A549 (cell line): Measurements from ENCODE around the gene PRR5. TPM values are rescaled to one million over a fixed set of nuclear protein-coding genes. Genes with fewer than 3 reads are reported as not detected.

ENCODE experiments used
- ATAC-seq, 2 experiments: fragments of 200-7000 bp in 1 of 2; fragments of >200 bp in 1 of 2; cut with Nextera tagmentation in 1 of 2; cut with Tn5 transposase in 1 of 2; 3 replicates each; pipeline versions ENCODE4 v1.8.0 to v1.9.1; 2018 to 2020; ENCODE audit warnings: mild to moderate bottlenecking in 1 of 2, moderate library complexity in 1 of 2
- CTCF ChIA-PET: fragments of 300-600 bp; sonication (Branson Sonifier 250); formaldehyde crosslinking; extraction: SDS; loops from one replicate; lab custom pipeline; 2021; ENCODE audit warnings: antibody characterized with exemption, inconsistent platforms; lab: Yijun Ruan, JAX
- POLR2A ChIA-PET: fragments of 350-600 bp; formaldehyde crosslinking; extraction: SDS; loops from one replicate; lab custom pipeline; 2021; ENCODE audit warnings: antibody characterized with exemption, inconsistent platforms; lab: Yijun Ruan, JAX
- DNase-seq, 2 experiments: peaks; one replicate each; pipeline versions ENCODE4 v3.0.0 to v3.0.0-alpha.2; 2011 to 2016; ENCODE audit warnings: low read depth in 1 of 2, low spot score in 1 of 2
- FAIRE-seq: peaks from 2 replicates; lab custom pipeline; 2011; peaks lifted over from hg19 to GRCh38; lab: Jason Lieb, UNC
- H3K27ac ChIP-seq, 2 experiments: fragments of >200 bp; sonication (Bioruptor Twin); formaldehyde crosslinking; 3 replicates each; pipeline ENCODE4 v1.5.1; 2016 to 2017
- H3K4me1 ChIP-seq: fragments of >200 bp; sonication (Bioruptor Twin); formaldehyde crosslinking; 3 replicates; pipeline ENCODE4 v1.6.1; 2016
- H3K4me2 ChIP-seq: fragments of >200 bp; sonication (Bioruptor Twin); formaldehyde crosslinking; 3 replicates; pipeline ENCODE4 v1.6.1; 2016
- H3K4me3 ChIP-seq: fragments of >200 bp; sonication (Bioruptor Twin); formaldehyde crosslinking; 3 replicates; pipeline ENCODE4 v1.5.1; 2016
- H3K9me3 ChIP-seq: fragments of >200 bp; sonication (Bioruptor Twin); formaldehyde crosslinking; 3 replicates; pipeline ENCODE4 v1.6.1; 2016
- CBX2 ChIP-seq: fragments of 200-600 bp; sonication (generic); IDR thresholded peaks from 2 replicates; pipeline ENCODE4 v1.6.1; 2016; ENCODE audit warnings: low read depth, mild to moderate bottlenecking, borderline replicate concordance
- CBX8 ChIP-seq: fragments of 200-600 bp; sonication (generic); IDR thresholded peaks from 2 replicates; pipeline ENCODE4 v1.6.1; 2016
- CHD4 ChIP-seq: fragments of 200-600 bp; sonication (generic); IDR thresholded peaks from 2 replicates; pipeline ENCODE4 v1.6.1; 2016; ENCODE audit warnings: antibody characterized with exemption, mild to moderate bottlenecking, borderline replicate concordance
- CTCF ChIP-seq: fragments of >200 bp; sonication (Bioruptor Twin); formaldehyde crosslinking; IDR thresholded peaks from 3 replicates; pipeline ENCODE4 v1.5.1; 2016
- EHF ChIP-seq: fragments of 250-450 bp; sonication (Bioruptor Pico); IDR thresholded peaks from 2 replicates; pipeline ENCODE4 v1.5.0; 2020; ENCODE audit warnings: mild to moderate bottlenecking
- EHMT2 ChIP-seq: fragments of 200-600 bp; sonication (generic); IDR thresholded peaks from 2 replicates; pipeline ENCODE4 v1.6.1; 2016; ENCODE audit warnings: antibody characterized with exemption, low read depth, mild to moderate bottlenecking, moderate library complexity
- EP300 ChIP-seq, 2 experiments: fragments of >200 bp; sonication (Bioruptor Twin); formaldehyde crosslinking; IDR thresholded peaks; 2 replicates in 1 of 2; 3 replicates in 1 of 2; pipeline ENCODE4 v1.6.1; 2016 to 2017
- ESRRA ChIP-seq: fragments of 150-350 bp; IDR thresholded peaks from 2 replicates; pipeline ENCODE4 v1.6.1; 2014; ENCODE audit warnings: mild to moderate bottlenecking, low read length, borderline replicate concordance
- FOSL2 ChIP-seq, 2 experiments: fragments of 450-650 bp in 1 of 2; fragments of >200 bp in 1 of 2; sonication (Bioruptor Twin) in 1 of 2; formaldehyde crosslinking; IDR thresholded peaks; 2 replicates each; pipeline versions ENCODE4 v1.5.0 to v1.6.1; 2016 to 2020; ENCODE audit warnings: mild to moderate bottlenecking in 1 of 2, moderate library complexity in 1 of 2
- HDAC2 ChIP-seq: fragments of 200-600 bp; sonication (generic); IDR thresholded peaks from 2 replicates; pipeline ENCODE4 v1.6.1; 2016
- HES2 ChIP-seq: fragments of >200 bp; sonication (Bioruptor Twin); formaldehyde crosslinking; IDR thresholded peaks from 2 replicates; pipeline ENCODE4 v1.6.1; 2016
- HOXA7 ChIP-seq: fragments of 250-450 bp; sonication (Bioruptor Pico); IDR thresholded peaks from 2 replicates; pipeline ENCODE4 v1.5.0; 2020; ENCODE audit warnings: mild to moderate bottlenecking, moderate library complexity
- HOXB13 ChIP-seq: fragments of 250-450 bp; sonication (Bioruptor Pico); IDR thresholded peaks from 2 replicates; pipeline ENCODE4 v1.5.0; 2020; ENCODE audit warnings: low read depth, mild to moderate bottlenecking, moderate library complexity
- KDM1A ChIP-seq: fragments of 200-600 bp; sonication (generic); IDR thresholded peaks from 2 replicates; pipeline ENCODE4 v1.6.1; 2016; ENCODE audit warnings: low read depth, mild to moderate bottlenecking
- KDM5A ChIP-seq: fragments of 200-600 bp; sonication (generic); IDR thresholded peaks from 2 replicates; pipeline ENCODE4 v1.6.1; 2016; ENCODE audit warnings: antibody characterized with exemption, mild to moderate bottlenecking
- NFE2L2 ChIP-seq: fragments of 150-350 bp; conservative IDR thresholded peaks from 2 replicates; pipeline ENCODE4 v1.6.1; 2014; ENCODE audit warnings: low read length
- NR3C1 ChIP-seq: fragments of >200 bp; sonication (Bioruptor Twin); formaldehyde crosslinking; IDR thresholded peaks from 3 replicates; pipeline ENCODE4 v1.6.1; 2017
- PHF8 ChIP-seq: fragments of 200-600 bp; sonication (generic); IDR thresholded peaks from 2 replicates; pipeline ENCODE4 v1.6.1; 2016; ENCODE audit warnings: low read depth, mild to moderate bottlenecking, antibody characterized with exemption, moderate library complexity, borderline replicate concordance
- POLR2AphosphoS2 ChIP-seq: conservative IDR thresholded peaks from 2 replicates; pipeline ENCODE4 v1.6.1; 2012; ENCODE audit warnings: low read length, improper control_type of control experiment, inconsistent platforms
- RARB ChIP-seq: fragments of 250-450 bp; sonication (Bioruptor Pico); IDR thresholded peaks from 2 replicates; pipeline ENCODE4 v1.8.0; 2021; ENCODE audit warnings: mild to moderate bottlenecking, moderate library complexity
- SMC3 ChIP-seq: fragments of >200 bp; sonication (Bioruptor Twin); formaldehyde crosslinking; IDR thresholded peaks from 3 replicates; pipeline ENCODE4 v1.6.1; 2018; ENCODE audit warnings: inconsistent platforms
- SREBF2 ChIP-seq: fragments of 450-650 bp; IDR thresholded peaks from 2 replicates; pipeline ENCODE4 v1.6.1; 2014; ENCODE audit warnings: mild to moderate bottlenecking, moderate library complexity
- TP53 ChIP-seq: fragments of 250-450 bp; sonication (Bioruptor Pico); IDR thresholded peaks from 2 replicates; pipeline ENCODE4 v1.5.0; 2021; ENCODE audit warnings: mild to moderate bottlenecking, moderate library complexity
- USF2 ChIP-seq: fragments of 450-650 bp; IDR thresholded peaks from 2 replicates; pipeline ENCODE4 v1.6.1; 2014; ENCODE audit warnings: antibody characterized with exemption
- ZC3H11A ChIP-seq: fragments of 450-650 bp; IDR thresholded peaks from 2 replicates; pipeline ENCODE4 v1.6.1; 2014; ENCODE audit warnings: antibody characterized with exemption, mild to moderate bottlenecking
- WGBS: methylation state at CpG from one replicate; pipeline ENCODE4 v1.1.6; 2017; ENCODE audit errors: missing lambda C conversion rate; 5-methylcytosine and 5-hydroxymethylcytosine counted together
- polyA plus RNA-seq, 4 experiments: library from polyadenylated mRNA; depleted of rRNA in 3 of 4; stranded (reverse); fragments of >200 nt; fragmentation: RNase III in 1 of 4; extraction: RNeasy Plus Mini Kit Qiagen cat#74134 plus additional on column Dnase treatment in 1 of 4; gene quantifications; 2 replicates in 3 of 4; 3 replicates in 1 of 4; pipeline ENCODE4 v1.2.3, GENCODE V29; 2011 to 2017

PRR5 gene
- polyA plus RNA-seq, 2 of the 4 experiments (the other 2 are of a cell fraction) = 7.1 to 19.5 TPM

- 86% methylated on average over 27 of the region's 29 CpGs for WGBS
- Histone ChIP-seq H3K27ac (peak overlapping the region in 1 of 2 experiments; percentile 90; a peak in 3 of 6 replicates), H3K4me2 (peak overlapping the region; percentile 93), H3K9me3 (no peaks in the 10 kb centered on the region), H3K4me3 (peak overlapping the region; percentile 54), H3K4me1 (peaks cover under 1% of the 10 kb centered on the region; the same call in 2 of the 3 replicates)
- ATAC-seq = no peak
- no peak for DNase-seq
- CTCF ChIA-PET = interaction anchor here (0.7 to 2.1 kb wide), 2 partner anchors 12 to 18 kb away, joined by 3 to 9 read pairs; no protein-coding TSS in a partner anchor
- POLR2A ChIA-PET = no interaction called here
- FAIRE-seq = no peak
- TF ChIP-seq EHF (CRISPR knock-in tag) (no peak), RARB (CRISPR knock-in tag) (no peak), CBX2 (no peak), KDM5A (no peak), HES2 (no peak), EP300 (IDR thresholded peaks at IDR 0.05) (no peak), HDAC2 (no peak)
Observed at GRCh38 chr22:44753189-44754042, 51.4 kb downstream of the PRR5 start.

GRCh38 chr22:44754998-44755397 is 53.0 kb downstream of the PRR5 start:
- H3K9me3 ChIP-seq = no peaks in the 10 kb centered on the region
- no peak overlapping the region for H3K27ac ChIP-seq
- ATAC-seq (peak in 1 of 2 experiments; percentile 22; a peak in 1 of 6 replicates), FAIRE-seq (no peak), DNase-seq (no peak)
- no peak overlapping the region for H3K4me2 ChIP-seq
- 67% methylated on average over 7 of the region's 7 CpGs for WGBS
- no peak overlapping the region for H3K4me3 ChIP-seq
- CTCF ChIA-PET = interaction anchor here (0.9 to 1.4 kb wide), 2 partner anchors 19 to 22 kb away, joined by 3 to 5 read pairs; no protein-coding TSS in a partner anchor
- POLR2A ChIA-PET = no interaction called here
- H3K4me1 ChIP-seq = peaks cover 4% of the 10 kb centered on the region; the same call in 2 of the 3 replicates
- TF ChIP-seq ESRRA = no peak
- no peak for TF ChIP-seq NFE2L2
- no peak for TF ChIP-seq CBX2
- TF ChIP-seq USF2 = no peak
- no peak for TF ChIP-seq PHF8

- no peaks in the 10 kb centered on the region for H3K9me3 ChIP-seq
- peak in 1 of 2 experiments; percentile 40; a peak in 1 of 6 replicates for ATAC-seq
- no peak for DNase-seq
- H3K4me1 ChIP-seq = peaks cover 4% of the 10 kb centered on the region; the same call in 2 of the 3 replicates
- WGBS = 38% methylated on average over 2 of the region's 6 CpGs
- TF ChIP-seq NR3C1 = no peak
- TF ChIP-seq SREBF2 = no peak
- no peak for TF ChIP-seq CHD4
- no peak for TF ChIP-seq SMC3
- TF ChIP-seq CTCF = no peak
- TF ChIP-seq EHMT2 = no peak
- no peak for TF ChIP-seq EHF (CRISPR knock-in tag)
- TF ChIP-seq KDM1A = no peak
- no peak for TF ChIP-seq HOXA7 (CRISPR knock-in tag)
- TF ChIP-seq FOSL2 (IDR thresholded peaks at IDR 0.05) = no peak
- no peak for TF ChIP-seq FOSL2 (CRISPR knock-in tag; IDR thresholded peaks at IDR 0.05)
- TF ChIP-seq POLR2AphosphoS2 = no peak
- TF ChIP-seq CBX8 = no peak
- no peak for TF ChIP-seq ZC3H11A
- no peak for TF ChIP-seq TP53
- no peak for TF ChIP-seq HOXB13 (CRISPR knock-in tag)
- H3K27ac ChIP-seq = no peak overlapping the region
- no peak overlapping the region for H3K4me3 ChIP-seq
- ChIA-PET CTCF (interaction anchor here (0.9 to 1.4 kb wide), 2 partner anchors 20 to 22 kb away, joined by 3 to 5 read pairs; no protein-coding TSS in a partner anchor), POLR2A (no interaction called here)
- no peak for FAIRE-seq
- H3K4me2 ChIP-seq = no peak overlapping the region
Observed at GRCh38 chr22:44755417-44755816, 53.4 kb downstream of the PRR5 start.
